SK-N-MC (cell line): Measurements from ENCODE around the gene IDUA.

Experiments used
- DNase-seq: peaks from one replicate; pipeline ENCODE4 v3.0.0-alpha.2; 2011; ENCODE audit warnings: low read depth, low spot score
- H3K27ac ChIP-seq: fragments of 200-600 bp; sonication (generic); 2 replicates; pipeline ENCODE4 v1.5.1; 2016; ENCODE audit warnings: mixed run types
- H3K36me3 ChIP-seq: fragments of 200-600 bp; sonication (generic); 2 replicates; pipeline ENCODE4 v1.6.1; 2017; ENCODE audit warnings: antibody characterized with exemption, low read length, mixed read lengths; ENCODE audit not compliant: insufficient read depth
- H3K4me3 ChIP-seq: fragments of 200-600 bp; sonication (generic); 2 replicates; pipeline ENCODE4 v1.5.1; 2016
- H3K9ac ChIP-seq: fragments of 200-600 bp; sonication (generic); 2 replicates; pipeline ENCODE4 v1.8.0; 2017; ENCODE audit warnings: mixed run types, mixed read lengths; ENCODE audit not compliant: insufficient read length
- H3K9me3 ChIP-seq: fragments of 200-600 bp; sonication (generic); 2 replicates; pipeline ENCODE4 v1.6.1; 2017; ENCODE audit warnings: low read depth, mild to moderate bottlenecking, antibody characterized with exemption, low read length, moderate library complexity, mixed read lengths
- EZH2 ChIP-seq: fragments of 200-600 bp; sonication (generic); IDR thresholded peaks from one replicate; pipeline ENCODE4 v1.6.1; 2017; ENCODE audit warnings: antibody characterized with exemption
- FOXP2 ChIP-seq: optimal IDR thresholded peaks from 2 replicates; pipeline ENCODE3; 2011; ENCODE audit warnings: mild to moderate bottlenecking, moderate library complexity; ENCODE audit not compliant: insufficient read depth; ENCODE audit errors: extremely low read length, control extremely low read depth
- POLR2AphosphoS5 ChIP-seq: IDR thresholded peaks from 2 replicates; pipeline ENCODE4 v1.6.1; 2012; ENCODE audit warnings: mild to moderate bottlenecking, low read depth, low read length, borderline replicate concordance

IDUA gene

DNA sequence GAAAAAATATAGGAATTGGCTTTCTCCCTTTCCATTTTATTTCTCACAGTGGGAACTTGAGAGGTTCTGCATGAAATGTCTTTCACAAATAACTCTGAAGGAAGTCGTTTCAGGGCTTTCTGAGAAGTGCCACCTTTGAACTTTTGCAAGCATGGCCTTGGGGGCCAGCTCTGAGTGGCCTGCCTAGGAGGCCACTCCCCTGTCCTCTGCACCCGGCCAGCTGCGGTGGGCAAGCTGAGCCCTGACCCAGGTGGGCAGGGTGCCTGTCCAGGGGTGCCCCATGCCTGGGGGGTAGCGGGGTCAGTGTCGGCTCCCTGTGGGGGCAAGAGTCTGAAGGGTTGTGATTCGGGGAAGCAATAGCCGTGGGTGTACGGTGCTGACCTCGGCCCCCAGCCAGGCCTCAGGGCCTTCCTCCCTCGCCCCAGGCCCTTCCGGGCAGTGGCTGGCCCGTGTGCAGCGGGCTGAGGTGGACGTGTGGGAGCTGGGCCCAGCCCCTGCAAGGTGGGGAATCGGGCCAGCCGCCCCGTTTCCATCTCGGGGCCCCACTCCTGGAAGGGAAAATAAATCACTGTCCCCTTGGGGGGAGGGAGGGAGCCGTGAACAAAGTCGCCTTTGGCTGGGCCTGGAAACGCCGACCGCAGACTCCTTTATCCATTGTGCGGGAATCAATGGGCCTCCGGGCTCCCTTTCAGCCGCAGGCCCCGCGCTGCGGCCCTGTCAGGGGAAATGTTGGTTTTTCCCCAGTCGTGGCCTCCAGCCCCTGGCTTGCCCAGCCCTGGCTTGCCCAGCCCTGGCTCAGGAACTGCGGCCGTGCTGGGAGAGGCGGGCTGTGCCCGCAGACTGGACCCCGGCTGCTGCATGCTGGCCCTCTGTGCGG, 27.7 kb downstream of the IDUA start:
- TF ChIP-seq FOXP2 (no peak), EZH2 (no peak), POLR2AphosphoS5 (no peak)
- H3K4me3 ChIP-seq: no peak overlapping the region

DNA sequence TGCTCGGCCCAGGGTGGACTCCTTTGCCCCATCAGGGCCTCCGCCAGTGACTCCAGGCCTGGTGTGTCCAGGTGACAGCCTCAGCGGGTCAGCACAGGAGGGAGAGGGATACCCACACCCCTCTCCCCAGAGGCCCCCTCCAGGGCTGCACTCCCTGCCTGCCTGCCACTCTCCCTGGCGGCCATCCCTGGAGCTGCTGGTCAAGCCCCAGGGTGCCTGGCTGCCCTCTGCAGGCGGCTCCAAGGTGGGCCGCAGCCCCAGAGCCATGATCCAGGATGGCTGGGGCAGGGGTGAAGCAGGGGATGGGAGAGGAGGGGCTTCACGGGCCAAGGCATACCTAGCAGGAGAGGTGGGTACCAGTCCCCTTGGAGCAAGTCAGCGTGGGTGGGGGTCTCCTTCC, 28.3 kb downstream of the IDUA start:
- Histone ChIP-seq H3K9ac (no peak overlapping the region), H3K4me3 (no peak overlapping the region), H3K9me3 (no peaks in the 10 kb centered on the region), H3K27ac (no peak overlapping the region), H3K36me3 (no peaks in the 10 kb centered on the region)
- TF ChIP-seq EZH2 (no peak), POLR2AphosphoS5 (no peak), FOXP2 (no peak)
- no peak for DNase-seq

More for the DNA sequence above, 27.7 kb downstream of the IDUA start:
- Histone ChIP-seq H3K36me3 (no peaks in the 10 kb centered on the region), H3K9me3 (no peaks in the 10 kb centered on the region), H3K9ac (no peak overlapping the region), H3K27ac (peak overlapping the region; percentile 17; the same call in 1 of the 2 replicates)
- DNase-seq: no peak

DNA sequence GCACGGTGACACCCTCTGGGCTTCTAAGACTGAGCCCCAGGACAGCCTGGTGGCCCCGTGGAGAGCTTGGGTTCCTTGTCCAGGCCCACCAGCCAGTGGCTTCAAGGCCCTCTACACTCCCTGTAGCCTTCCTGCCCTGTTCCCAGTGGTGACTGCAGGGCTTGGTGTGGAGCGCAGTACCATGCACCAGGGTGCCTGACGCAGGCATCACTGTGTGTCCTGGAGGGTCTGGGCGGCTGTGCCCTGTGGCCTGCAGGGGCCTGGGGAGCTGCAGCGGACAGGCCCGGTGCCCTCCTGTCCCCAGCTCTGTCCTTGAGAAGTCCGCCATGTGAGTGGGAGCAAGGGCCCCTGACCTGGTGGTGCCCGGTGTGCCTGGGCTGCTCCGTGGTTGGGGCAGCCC, 28.9 kb downstream of the IDUA start:
- H3K36me3 ChIP-seq: no peaks in the 10 kb centered on the region
- no peak overlapping the region for H3K27ac ChIP-seq
- no peak for TF ChIP-seq EZH2
- TF ChIP-seq FOXP2: no peak
- TF ChIP-seq POLR2AphosphoS5: no peak
- DNase-seq: no peak
- H3K4me3 ChIP-seq: no peak overlapping the region
- H3K9me3 ChIP-seq: no peaks in the 10 kb centered on the region
- no peak overlapping the region for H3K9ac ChIP-seq

DNA sequence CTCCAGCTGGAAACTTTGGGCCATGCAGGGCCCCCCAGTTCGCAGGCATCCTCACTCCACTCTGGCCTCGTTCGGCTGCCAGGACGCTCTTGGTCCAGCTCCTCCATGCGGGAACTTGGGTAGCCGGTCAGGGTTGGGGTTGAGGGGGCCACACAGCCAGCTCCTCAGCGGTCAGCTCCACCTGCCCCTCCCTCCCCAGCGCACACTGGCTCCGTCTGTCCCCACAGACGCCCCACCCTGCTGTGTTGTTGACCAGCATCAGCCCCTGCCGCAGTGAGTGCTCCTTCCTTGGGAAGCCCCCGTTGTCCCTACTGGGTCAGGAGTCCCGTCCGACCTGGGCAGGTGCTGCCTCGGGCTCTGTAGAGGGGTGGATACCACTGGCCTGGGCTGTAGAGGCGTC, 30.4 kb downstream of the IDUA start:
- Histone ChIP-seq H3K9ac (no peak overlapping the region), H3K27ac (no peak overlapping the region), H3K36me3 (no peaks in the 10 kb centered on the region), H3K9me3 (no peaks in the 10 kb centered on the region), H3K4me3 (no peak overlapping the region)
- DNase-seq: no peak
- TF ChIP-seq POLR2AphosphoS5: no peak
- no peak for TF ChIP-seq FOXP2
- no peak for TF ChIP-seq EZH2

DNA sequence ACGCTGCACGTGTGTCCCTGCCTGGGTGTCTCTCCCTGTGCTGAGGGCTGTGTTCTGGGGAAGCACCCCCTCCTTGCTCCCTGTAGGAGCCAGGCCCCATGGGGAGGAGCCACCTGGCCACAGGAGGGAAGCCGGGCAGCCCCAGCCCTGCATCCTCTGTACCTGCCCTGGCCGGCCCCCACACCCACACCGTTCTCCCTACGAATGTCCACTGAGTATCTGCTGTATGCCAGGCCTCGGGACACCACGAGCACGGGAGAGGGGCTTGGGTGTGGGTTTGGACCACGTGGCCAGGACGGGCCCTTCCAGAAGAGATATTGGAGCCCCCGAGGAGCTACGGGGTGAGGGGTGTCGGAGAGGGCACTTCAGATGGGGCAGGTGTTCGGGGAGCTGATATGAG, 30.9 kb downstream of the IDUA start:
- Histone ChIP-seq H3K9ac (no peak overlapping the region), H3K9me3 (no peaks in the 10 kb centered on the region), H3K36me3 (no peaks in the 10 kb centered on the region), H3K4me3 (no peak overlapping the region), H3K27ac (no peak overlapping the region)
- no peak for TF ChIP-seq FOXP2
- TF ChIP-seq EZH2: no peak
- no peak for TF ChIP-seq POLR2AphosphoS5
- no peak for DNase-seq

DNA sequence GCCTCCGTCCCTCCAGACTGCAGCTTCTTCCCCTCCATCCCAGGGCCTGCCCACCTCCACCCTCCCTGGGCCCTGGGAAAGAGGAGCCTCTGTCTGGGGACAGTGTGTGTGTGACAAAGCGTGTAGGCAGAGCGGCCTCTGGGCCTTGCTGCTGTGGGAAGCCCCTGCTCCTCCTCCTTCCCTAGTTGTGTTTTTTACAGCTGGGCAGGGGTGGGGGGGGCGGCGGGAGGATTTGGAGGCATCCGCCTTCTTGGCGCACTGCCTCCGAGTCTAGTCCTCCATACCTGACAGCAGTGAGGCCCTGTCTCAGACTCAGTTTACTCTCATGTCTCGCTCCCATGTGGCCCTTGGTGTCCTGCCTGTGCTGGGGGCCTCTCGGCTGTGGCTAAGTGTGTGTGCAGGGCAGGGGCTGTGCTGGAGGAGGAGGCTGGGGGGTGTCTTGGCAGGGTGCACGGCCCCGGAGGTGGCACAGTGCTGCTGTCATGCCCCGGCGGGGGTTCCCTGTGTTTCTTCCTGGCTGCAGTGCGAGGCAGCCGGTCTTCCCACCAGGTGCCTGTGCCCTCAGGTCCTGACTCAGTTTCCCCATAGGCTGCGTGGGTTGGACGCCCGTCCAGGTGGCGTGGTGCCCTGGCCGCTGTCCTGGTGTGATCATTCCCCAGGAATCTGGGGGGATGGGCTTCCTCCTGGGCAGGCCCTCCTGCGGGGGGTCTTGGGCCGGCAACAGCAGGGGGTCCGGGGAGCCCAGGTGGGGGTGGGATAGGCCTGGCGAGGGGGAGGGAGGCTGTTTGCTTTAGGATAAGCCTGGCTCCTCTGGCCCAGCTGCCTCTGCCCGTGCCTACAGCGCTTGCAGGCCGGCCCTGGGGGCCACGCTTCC, 31.5 kb downstream of the IDUA start:
- Histone ChIP-seq H3K36me3 (no peaks in the 10 kb centered on the region), H3K27ac (no peak overlapping the region), H3K9me3 (no peaks in the 10 kb centered on the region), H3K4me3 (no peak overlapping the region), H3K9ac (no peak overlapping the region)
- no peak for DNase-seq
- no peak for TF ChIP-seq EZH2
- TF ChIP-seq FOXP2: no peak
- TF ChIP-seq POLR2AphosphoS5: no peak

DNA sequence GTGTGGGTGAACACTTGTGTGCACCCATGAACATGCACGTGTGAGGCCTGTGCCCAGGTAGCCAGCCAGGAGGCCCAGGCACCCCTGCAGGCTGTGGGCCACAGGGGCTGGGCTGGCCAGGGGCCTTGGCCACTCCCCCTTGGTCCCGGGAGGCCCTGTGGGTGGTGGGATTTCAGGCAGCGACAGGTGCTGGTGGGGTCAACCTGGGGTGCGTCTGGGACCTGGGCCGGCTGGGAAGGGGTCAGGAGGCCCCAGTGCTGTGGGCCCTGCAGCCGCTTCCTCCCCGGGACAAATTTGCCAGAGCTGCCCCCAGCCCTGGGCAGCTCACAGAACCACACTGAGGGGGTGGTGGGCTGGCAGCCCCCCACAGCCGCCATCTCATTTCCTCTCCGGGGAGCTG, 32.5 kb downstream of the IDUA start:
- Histone ChIP-seq H3K27ac (0 out of 2 replicates have a peak overlapping the region, but pooled peaks have one; percentile 19), H3K9ac (peak overlapping the region; percentile 8)

DNA sequence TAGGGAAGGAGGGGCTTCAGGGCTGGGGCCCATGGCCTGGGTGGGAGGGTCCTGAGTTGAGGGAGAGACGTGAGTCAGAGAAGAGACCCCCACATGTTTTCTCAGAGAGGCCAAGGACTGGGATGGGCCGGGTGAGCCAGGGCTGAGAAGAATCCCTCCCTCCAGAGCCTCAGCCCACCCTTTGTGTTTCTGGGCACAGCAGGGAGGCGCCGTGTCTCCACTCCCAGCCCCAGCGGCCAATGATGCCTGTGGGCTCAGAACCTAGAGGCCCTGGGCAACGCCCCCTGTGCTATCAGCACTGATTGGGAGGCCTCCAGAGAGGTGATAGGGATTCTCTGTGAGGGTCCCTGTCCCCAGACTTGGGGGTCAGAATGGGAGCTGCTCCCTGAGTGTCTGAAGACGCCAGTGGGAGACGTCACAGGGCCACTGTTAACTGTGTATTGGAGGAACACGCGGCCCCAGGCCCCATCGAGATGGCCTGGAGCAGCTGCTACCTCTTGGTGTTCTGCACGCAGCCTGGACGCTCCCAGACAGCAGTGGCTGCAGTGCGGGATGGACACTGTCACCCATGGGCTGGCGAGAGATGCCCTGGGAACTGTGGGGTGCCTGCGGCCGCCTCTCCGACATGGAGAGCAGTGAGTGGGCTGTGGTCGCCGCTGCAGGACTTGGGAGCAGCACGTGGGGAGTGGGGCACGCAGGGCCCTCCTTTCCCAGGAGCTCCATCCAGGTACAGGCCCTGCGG, 33.1 kb downstream of the IDUA start:
- Histone ChIP-seq H3K9ac (no peak overlapping the region), H3K9me3 (no peaks in the 10 kb centered on the region), H3K27ac (no peak overlapping the region), H3K36me3 (no peaks in the 10 kb centered on the region), H3K4me3 (no peak overlapping the region)
- no peak for DNase-seq
- TF ChIP-seq EZH2 (no peak), POLR2AphosphoS5 (no peak), FOXP2 (no peak)

More for the DNA sequence above, 32.5 kb downstream of the IDUA start:
- Histone ChIP-seq H3K36me3 (no peaks in the 10 kb centered on the region), H3K4me3 (no peak overlapping the region), H3K9me3 (no peaks in the 10 kb centered on the region)
- no peak for TF ChIP-seq FOXP2
- TF ChIP-seq EZH2: no peak
- TF ChIP-seq POLR2AphosphoS5: no peak
- no peak for DNase-seq
